Spleen (tissue), 7 donors: ENCODE results near the gene SLC35F6.

ENCODE experiments used
- POLR2A ChIP-seq, 3 donors: fragments of 450-650 bp; IDR thresholded peaks; one replicate each; pipeline ENCODE4 v1.5.1; 2017; ENCODE audit warnings: antibody characterized with exemption in 3 of 3, mild to moderate bottlenecking in 1 of 3
- POLR2AphosphoS5 ChIP-seq, 3 donors: sonication (generic); formaldehyde crosslinking; IDR thresholded peaks; one replicate each; pipeline ENCODE4 v1.5.1; 2017; ENCODE audit warnings: antibody characterized with exemption in 3 of 3
- TF ChIP-seq, protein P1 (sequence below), 11 experiments: fragments of 200-600 bp in 7 of 11; fragments of 450-650 bp in 4 of 11; sonication (generic) in 4 of 11; IDR thresholded peaks in 8 of 11; conservative IDR thresholded peaks in 3 of 11; 1 replicate in 7 of 11; 2 replicates in 4 of 11; pipeline versions ENCODE4 v1.4.0 to v1.8.0; 2016 to 2021; ENCODE audit warnings: antibody characterized with exemption in 11 of 11, inconsistent platforms in 4 of 11, mild to moderate bottlenecking in 1 of 11
- donor health status: DM: no; HTN: no; CAD: no; lungs with moderate emphysema.
- donor health status: DM: no; HTN: no; CAD: no.
- donor health status: DM: no; HTN: no; CAD: no.

DNA sequence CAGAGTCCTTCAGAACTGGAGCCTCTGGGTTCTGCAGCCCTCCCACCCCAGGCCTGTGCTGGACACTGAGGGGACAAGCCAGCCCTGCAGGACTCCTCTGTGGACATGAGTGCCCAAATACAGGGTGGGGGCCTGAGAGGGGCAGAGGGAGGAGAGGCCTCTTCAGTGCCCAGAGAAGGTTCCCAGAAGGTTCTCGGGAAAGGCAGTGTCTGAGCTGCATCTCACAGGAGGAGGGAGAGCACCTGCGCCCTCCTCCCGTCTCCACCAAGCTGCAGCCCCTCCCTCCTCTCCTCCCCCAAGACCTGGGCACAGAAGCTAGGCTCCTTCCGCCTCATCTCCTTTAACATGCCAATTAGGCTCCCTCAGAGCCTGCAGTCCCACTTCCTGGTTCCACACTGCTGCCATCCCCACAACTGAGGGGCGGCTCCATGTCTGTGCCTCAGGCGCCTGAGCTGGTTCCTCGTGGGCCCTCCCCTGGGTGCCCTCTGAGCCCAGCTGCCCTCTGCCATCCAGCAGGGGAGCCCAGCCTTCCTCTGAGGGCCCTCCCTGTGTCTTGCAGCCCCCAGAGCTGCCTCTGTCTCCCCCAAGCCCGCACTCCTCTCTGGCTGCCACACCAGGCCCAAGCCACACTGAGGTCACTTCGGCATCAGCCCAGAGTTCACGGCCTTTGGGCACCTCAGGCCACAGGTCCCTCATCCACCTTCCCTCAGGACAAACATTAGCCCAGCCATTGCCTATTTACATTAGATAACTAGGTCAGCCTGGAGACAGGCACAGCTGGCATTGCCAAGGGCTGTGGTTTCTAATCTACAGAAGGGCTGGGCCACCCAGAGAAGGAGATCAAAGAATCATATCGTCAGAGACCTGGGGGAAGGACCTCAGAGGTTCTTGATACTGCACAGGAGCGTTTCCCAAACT is 42.7 kb upstream of the SLC35F6 start:
- TF ChIP-seq, protein P1, sequence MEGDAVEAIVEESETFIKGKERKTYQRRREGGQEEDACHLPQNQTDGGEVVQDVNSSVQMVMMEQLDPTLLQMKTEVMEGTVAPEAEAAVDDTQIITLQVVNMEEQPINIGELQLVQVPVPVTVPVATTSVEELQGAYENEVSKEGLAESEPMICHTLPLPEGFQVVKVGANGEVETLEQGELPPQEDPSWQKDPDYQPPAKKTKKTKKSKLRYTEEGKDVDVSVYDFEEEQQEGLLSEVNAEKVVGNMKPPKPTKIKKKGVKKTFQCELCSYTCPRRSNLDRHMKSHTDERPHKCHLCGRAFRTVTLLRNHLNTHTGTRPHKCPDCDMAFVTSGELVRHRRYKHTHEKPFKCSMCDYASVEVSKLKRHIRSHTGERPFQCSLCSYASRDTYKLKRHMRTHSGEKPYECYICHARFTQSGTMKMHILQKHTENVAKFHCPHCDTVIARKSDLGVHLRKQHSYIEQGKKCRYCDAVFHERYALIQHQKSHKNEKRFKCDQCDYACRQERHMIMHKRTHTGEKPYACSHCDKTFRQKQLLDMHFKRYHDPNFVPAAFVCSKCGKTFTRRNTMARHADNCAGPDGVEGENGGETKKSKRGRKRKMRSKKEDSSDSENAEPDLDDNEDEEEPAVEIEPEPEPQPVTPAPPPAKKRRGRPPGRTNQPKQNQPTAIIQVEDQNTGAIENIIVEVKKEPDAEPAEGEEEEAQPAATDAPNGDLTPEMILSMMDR (IDR thresholded peaks at IDR 0.05 in 8 of 11, conservative IDR thresholded peaks at IDR 0.05 in 3 of 11), result no peak
- TF ChIP-seq POLR2A (IDR thresholded peaks at IDR 0.05) (no peak), POLR2AphosphoS5 (IDR thresholded peaks at IDR 0.05) (no peak)
